T-helper 1 cell treated with Interleukin-12 subunit alpha and Interleukin-12 subunit beta and Interleukin-4 antibody, amounts not matched to agents 30 ng/mL and 1 ng/mL, for 36 hours (primary cell): ENCODE results near the gene NFKB1. TPM values are rescaled to one million over a fixed set of nuclear protein-coding genes. Genes with fewer than 3 reads are reported as not detected.

Source experiments
- intact Hi-C: fragments of 100-400 bp; cut with micrococcal nuclease; formaldehyde crosslinking; loops from one replicate; pipeline ENCODE4 v1.15.1; 2024
- total RNA-seq: library from RNA; stranded (reverse); gene quantifications from 2 replicates; pipeline ENCODE4 v1.2.3, GENCODE V29; 2022

Gene NFKB1
- total RNA-seq, 1 donor from 2014 or later, result 141 TPM

GRCh38 chr4:102526532-102526931, 25.4 kb downstream of the NFKB1 start:
- intact Hi-C loops, result no loop called here

- intact Hi-C loops, result loop anchor here (1.0 kb wide), 3 partner anchors 8 to 77 kb away; no protein-coding TSS in a partner anchor
Measured at GRCh38 chr4:102527695-102528283, 26.6 kb downstream of the NFKB1 start.

- intact Hi-C loops, result no loop called here
Measured at GRCh38 chr4:102529977-102530376, 28.8 kb downstream of the NFKB1 start.

- intact Hi-C loops, result no loop called here
Measured at GRCh38 chr4:102530986-102531385, 29.8 kb downstream of the NFKB1 start.

GRCh38 chr4:102531462-102531861, 30.3 kb downstream of the NFKB1 start:
- intact Hi-C loops, result no loop called here

GRCh38 chr4:102533348-102533747, 32.2 kb downstream of the NFKB1 start:
- intact Hi-C loops, result no loop called here

- intact Hi-C loops, result loop anchor here (2.0 kb wide), 2 partner anchors 27 to 53 kb away; no protein-coding TSS in a partner anchor
Measured at GRCh38 chr4:102533904-102534303, 32.7 kb downstream of the NFKB1 start.

GRCh38 chr4:102534845-102535244, 33.7 kb downstream of the NFKB1 start:
- intact Hi-C loops, result loop anchor here (1.0 to 2.0 kb wide), 7 partner anchors 8 to 90 kb away; no protein-coding TSS in a partner anchor

GRCh38 chr4:102535398-102536082, 34.4 kb downstream of the NFKB1 start:
- intact Hi-C loops, result loop anchor here (1.0 to 2.0 kb wide), 7 partner anchors 8 to 90 kb away; no protein-coding TSS in a partner anchor

GRCh38 chr4:102536768-102537167, 35.6 kb downstream of the NFKB1 start:
- intact Hi-C loops, result no loop called here

GRCh38 chr4:102537269-102537668, 36.1 kb downstream of the NFKB1 start:
- intact Hi-C loops, result no loop called here

- intact Hi-C loops, result no loop called here
Measured at GRCh38 chr4:102541697-102542096, 40.5 kb downstream of the NFKB1 start.

GRCh38 chr4:102543030-102543928, 42.1 kb downstream of the NFKB1 start:
- intact Hi-C loops, result loop anchor here (1.0 kb wide), 1 partner anchor 9 kb away; no protein-coding TSS in a partner anchor

GRCh38 chr4:102546635-102547034, 45.5 kb downstream of the NFKB1 start:
- intact Hi-C loops, result no loop called here

- intact Hi-C loops, result no loop called here
Measured at GRCh38 chr4:102547973-102548372, 46.8 kb downstream of the NFKB1 start.

- intact Hi-C loops, result loop anchor here (1.0 kb wide), 2 partner anchors 8 to 9 kb away; no protein-coding TSS in a partner anchor
Measured at GRCh38 chr4:102551958-102552565, 50.9 kb downstream of the NFKB1 start.

GRCh38 chr4:102552781-102553180, 51.6 kb downstream of the NFKB1 start:
- intact Hi-C loops, result loop anchor here (1.0 kb wide), 2 partner anchors 8 to 9 kb away; no protein-coding TSS in a partner anchor

GRCh38 chr4:102553982-102554381, 52.8 kb downstream of the NFKB1 start:
- intact Hi-C loops, result no loop called here

GRCh38 chr4:102554482-102554881, 53.3 kb downstream of the NFKB1 start:
- intact Hi-C loops, result no loop called here

GRCh38 chr4:102554992-102555391, 53.8 kb downstream of the NFKB1 start:
- intact Hi-C loops, result no loop called here

- intact Hi-C loops, result no loop called here
Measured at GRCh38 chr4:102557636-102558035, 56.5 kb downstream of the NFKB1 start.
